ENCODE measurements around the gene MYO9A.
"Not testable (repeated sequence)": the region's sequence is repeated elsewhere in the genome, so short reads cannot be mapped to it uniquely, and the experiment has no call there.

The MYO9A gene

GRCh38 chr15:72136170-72137051 lies 18.5 kb upstream of the MYO9A start:
- no peak for DNase-seq

GRCh38 chr15:72135719-72136118 lies 17.8 kb upstream of the MYO9A start:
- no peak for DNase-seq

- DNase-seq, result no peak
Observed at GRCh38 chr15:72133211-72133610, 15.3 kb upstream of the MYO9A start.

- DNase-seq, result no peak
Observed at GRCh38 chr15:72131922-72132321, 14.0 kb upstream of the MYO9A start.

GRCh38 chr15:72130272-72130671 lies 12.3 kb upstream of the MYO9A start:
- no peak for DNase-seq

- no peak for DNase-seq
Observed at GRCh38 chr15:72128359-72128758, 10.4 kb upstream of the MYO9A start.

- DNase-seq, result no peak
Observed at GRCh38 chr15:72127724-72128322, 9.9 kb upstream of the MYO9A start.

- DNase-seq, result no peak
Observed at GRCh38 chr15:72124218-72124617, 6.3 kb upstream of the MYO9A start.

- DNase-seq, result peak; percentile 75
Observed at GRCh38 chr15:72117486-72118016, 399 bp downstream of the MYO9A start.

GRCh38 chr15:72116731-72117485 lies 1.0 kb downstream of the MYO9A start:
- peak; percentile 14 for DNase-seq

GRCh38 chr15:72113347-72114031 lies 4.5 kb downstream of the MYO9A start:
- no peak for DNase-seq

- DNase-seq, result no peak
Observed at GRCh38 chr15:72112805-72113204, 5.1 kb downstream of the MYO9A start.

- DNase-seq, result no peak
Observed at GRCh38 chr15:72112116-72112515, 5.8 kb downstream of the MYO9A start.

- DNase-seq, result peak; percentile 3
Observed at GRCh38 chr15:72110355-72110754, 7.6 kb downstream of the MYO9A start.

GRCh38 chr15:72106068-72106467 lies 11.9 kb downstream of the MYO9A start:
- no peak for DNase-seq

GRCh38 chr15:72105111-72105510 lies 12.8 kb downstream of the MYO9A start:
- DNase-seq, result no peak

- not testable (repeated sequence) for DNase-seq
Observed at GRCh38 chr15:72100551-72100950, 17.4 kb downstream of the MYO9A start.

GRCh38 chr15:72099155-72099554 lies 18.8 kb downstream of the MYO9A start:
- no peak for DNase-seq

- DNase-seq, result peak; percentile 29
Observed at GRCh38 chr15:72098040-72098439, 19.9 kb downstream of the MYO9A start.

GRCh38 chr15:72096796-72097195 lies 21.2 kb downstream of the MYO9A start:
- no peak for DNase-seq

GRCh38 chr15:72092691-72093090 lies 25.3 kb downstream of the MYO9A start:
- no peak for DNase-seq

GRCh38 chr15:72092006-72092405 lies 25.9 kb downstream of the MYO9A start:
- DNase-seq, result no peak
